Measurements from ENCODE around the gene HSDL2.
"Not testable (repeated sequence)": the region's sequence is repeated elsewhere in the genome, so short reads cannot be mapped to it uniquely, and the experiment has no call there.

The HSDL2 gene

GRCh38 chr9:112380102-112380824, at the start of gene HSDL2:
TSS of gene HSDL2 (plus strand) at chr9:112380108. CDS start at chr9:112380164, 56 bp downstream.
- DNase-seq = no peak

- no peak for DNase-seq
Measured at GRCh38 chr9:112331674-112331952, 48.3 kb upstream of the HSDL2 start.

- DNase-seq = no peak
Measured at GRCh38 chr9:112332214-112332613, 47.7 kb upstream of the HSDL2 start.

- no peak for DNase-seq
Measured at GRCh38 chr9:112332674-112332976, 47.3 kb upstream of the HSDL2 start.

GRCh38 chr9:112332977-112333638, 46.8 kb upstream of the HSDL2 start, which contains the start of gene PTBP3:
TSS of gene PTBP3 (minus strand) at chr9:112333619. CDS start at chr9:112297865, 35,754 bp downstream.
- peak; percentile 79 for DNase-seq

GRCh38 chr9:112333639-112334431, 46.1 kb upstream of the HSDL2 start:
- DNase-seq = peak; percentile 98

- no peak for DNase-seq
Measured at GRCh38 chr9:112334432-112334841, 45.5 kb upstream of the HSDL2 start.

- no peak for DNase-seq
Measured at GRCh38 chr9:112337547-112337946, 42.4 kb upstream of the HSDL2 start.

- no peak for DNase-seq
Measured at GRCh38 chr9:112338561-112338960, 41.3 kb upstream of the HSDL2 start.

- no peak for DNase-seq
Measured at GRCh38 chr9:112339886-112340285, 40.0 kb upstream of the HSDL2 start.

- no peak for DNase-seq
Measured at GRCh38 chr9:112341730-112342129, 38.2 kb upstream of the HSDL2 start.

GRCh38 chr9:112348257-112349007, 31.5 kb upstream of the HSDL2 start:
- DNase-seq = no peak

- no peak for DNase-seq
Measured at GRCh38 chr9:112349008-112349333, 30.9 kb upstream of the HSDL2 start.

GRCh38 chr9:112351184-112351583, 28.7 kb upstream of the HSDL2 start:
- DNase-seq = no peak

GRCh38 chr9:112352209-112352608, 27.7 kb upstream of the HSDL2 start:
- no peak for DNase-seq

- no peak for DNase-seq
Measured at GRCh38 chr9:112354081-112354743, 25.7 kb upstream of the HSDL2 start.

GRCh38 chr9:112355427-112355897, 24.4 kb upstream of the HSDL2 start:
- no peak for DNase-seq

GRCh38 chr9:112360047-112360804, 19.7 kb upstream of the HSDL2 start:
- DNase-seq = no peak

- DNase-seq = peak; percentile 11
Measured at GRCh38 chr9:112361601-112362000, 18.3 kb upstream of the HSDL2 start.

- DNase-seq = no peak
Measured at GRCh38 chr9:112364761-112365160, 15.1 kb upstream of the HSDL2 start.

- not testable (repeated sequence) for DNase-seq
Measured at GRCh38 chr9:112365257-112365656, 14.7 kb upstream of the HSDL2 start.

- DNase-seq = no peak
Measured at GRCh38 chr9:112366591-112366990, 13.3 kb upstream of the HSDL2 start.
